HG02870 (cell line): ENCODE data around the gene SPDEF.

Experiments used
- ATAC-seq: cut with Tn5 transposase; IDR thresholded peaks from one replicate; pipeline ENCODE4 v1.9.1; 2021; ENCODE audit warnings: mild to moderate bottlenecking, moderate library complexity; ENCODE audit not compliant: unreplicated experiment

Gene SPDEF

GRCh38 chr6:34564181-34564580, 8.1 kb upstream of the SPDEF start:
- no peak for ATAC-seq

- no peak for ATAC-seq
These were observed 7.4 kb upstream of the SPDEF start for GRCh38 chr6:34563513-34563870.

GRCh38 chr6:34562861-34563512, 6.9 kb upstream of the SPDEF start:
- ATAC-seq: no peak

- ATAC-seq: no peak
These were observed 6.2 kb upstream of the SPDEF start for GRCh38 chr6:34562350-34562749.

GRCh38 chr6:34561227-34561530, 5.0 kb upstream of the SPDEF start:
- ATAC-seq: no peak

- ATAC-seq: no peak
These were observed 4.5 kb upstream of the SPDEF start for GRCh38 chr6:34560366-34561226.

- ATAC-seq: no peak
These were observed 3.7 kb upstream of the SPDEF start for GRCh38 chr6:34559651-34560365.

GRCh38 chr6:34558172-34558714, 2.1 kb upstream of the SPDEF start:
- no peak for ATAC-seq

GRCh38 chr6:34557228-34557627, 1.1 kb upstream of the SPDEF start:
- ATAC-seq: no peak

GRCh38 chr6:34556493-34556892, 364 bp upstream of the SPDEF start:
- ATAC-seq: no peak

GRCh38 chr6:34555328-34555727, 801 bp downstream of the SPDEF start:
- ATAC-seq: no peak

GRCh38 chr6:34555007-34555322, 1.2 kb downstream of the SPDEF start:
- no peak for ATAC-seq

- no peak for ATAC-seq
These were observed 1.7 kb downstream of the SPDEF start for GRCh38 chr6:34554291-34555006.

- no peak for ATAC-seq
These were observed 2.4 kb downstream of the SPDEF start for GRCh38 chr6:34553750-34554149.

- no peak for ATAC-seq
These were observed 3.0 kb downstream of the SPDEF start for GRCh38 chr6:34553146-34553545.

- ATAC-seq: no peak
These were observed 3.5 kb downstream of the SPDEF start for GRCh38 chr6:34552620-34553019.

GRCh38 chr6:34551720-34552119, 4.4 kb downstream of the SPDEF start:
- ATAC-seq: no peak

- no peak for ATAC-seq
These were observed 6.3 kb downstream of the SPDEF start for GRCh38 chr6:34549804-34550202.

GRCh38 chr6:34549026-34549803, 6.9 kb downstream of the SPDEF start:
- ATAC-seq: no peak
